Right atrium auricular region (tissue), 2 donors: Measurements from ENCODE around the gene PTGFRN. TPM values are rescaled to one million over a fixed set of nuclear protein-coding genes. Genes with fewer than 3 reads are reported as not detected.

Experiments
- DNase-seq: peaks from one replicate; pipeline ENCODE4 v3.0.0-alpha.2; 2019; ENCODE audit warnings: low spot score
- H3K27ac ChIP-seq, 2 donors: fragments of 200-600 bp; sonication (generic); 1 replicate in 1 of 2; 2 replicates in 1 of 2; pipeline ENCODE4 v1.5.1; 2016 to 2019
- H3K27me3 ChIP-seq, 2 donors: fragments of 200-600 bp; sonication (generic); one replicate each; pipeline versions ENCODE4 v1.5.1 to v1.6.0; 2017 to 2019
- H3K36me3 ChIP-seq: fragments of 200-600 bp; sonication (generic); one replicate; pipeline ENCODE4 v1.5.1; 2016
- H3K4me1 ChIP-seq, 2 donors: fragments of 200-600 bp; sonication (generic); one replicate each; pipeline versions ENCODE4 v1.5.1 to v1.6.0; 2017 to 2019
- H3K4me3 ChIP-seq, 2 donors: fragments of 200-600 bp; sonication (generic); 1 replicate in 1 of 2; 2 replicates in 1 of 2; pipeline ENCODE4 v1.5.1; 2017 to 2019; ENCODE audit warnings: mild to moderate bottlenecking in 1 of 2, moderate library complexity in 1 of 2
- H3K9me3 ChIP-seq, 2 donors: fragments of 200-600 bp; sonication (generic); one replicate each; pipeline ENCODE4 v1.5.1; 2019
- CTCF ChIP-seq, 2 donors: fragments of 200-600 bp; sonication (generic); IDR thresholded peaks; one replicate each; pipeline ENCODE4 v1.5.1; 2019; ENCODE audit warnings: antibody characterized with exemption in 2 of 2
- total RNA-seq, 2 donors: library from RNA; depleted of rRNA; stranded (reverse); fragments of >200 nt; gene quantifications; one replicate each; pipeline ENCODE4 v1.1.0, GENCODE V29; 2016

Gene PTGFRN
- total RNA-seq, 2 donors from 2014 or later = 129 to 141 TPM

DNA sequence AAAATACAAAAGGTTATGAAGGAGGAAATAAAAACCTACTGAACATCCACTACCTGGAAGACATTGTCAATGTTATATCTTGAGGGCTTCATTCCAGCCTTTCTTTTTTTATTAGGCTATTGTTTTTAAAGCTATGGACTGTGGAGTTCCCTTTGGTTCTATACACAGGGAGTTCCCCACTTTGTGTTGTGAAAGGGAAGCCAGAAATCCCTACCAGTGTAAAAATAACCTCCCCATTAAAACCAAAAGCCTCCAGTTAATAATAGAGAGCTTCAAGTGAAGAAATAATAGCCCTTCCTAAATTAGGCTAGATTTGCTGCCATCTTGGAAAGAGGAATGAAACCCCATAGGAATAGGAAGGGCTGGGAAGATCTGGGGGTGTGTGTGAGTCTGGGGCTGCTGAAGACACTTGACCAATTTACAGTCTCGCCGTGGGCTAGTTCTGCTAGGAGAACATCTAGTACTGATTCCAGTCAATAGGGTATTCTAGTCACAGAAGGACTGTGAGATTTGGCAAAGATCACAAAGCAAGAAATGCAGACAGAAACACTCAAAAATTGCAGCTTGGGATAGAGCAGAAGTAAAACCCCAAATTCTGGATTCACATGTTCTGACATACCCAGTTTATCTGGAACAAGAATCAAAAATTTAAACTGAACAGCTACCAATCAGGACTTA, 32.4 kb upstream of the PTGFRN start:
- Histone ChIP-seq H3K27ac (peak overlapping the region; percentile 8 to 54), H3K27me3 (no peaks in the 10 kb centered on the region), H3K36me3 (no peaks in the 10 kb centered on the region), H3K4me1 (peaks cover 0 to 30% of the 10 kb centered on the region in 2 donors), H3K9me3 (no peaks in the 10 kb centered on the region), H3K4me3 (no peak overlapping the region)
- DNase-seq = no peak
- TF ChIP-seq CTCF (IDR thresholded peaks at IDR 0.05) = no peak

DNA sequence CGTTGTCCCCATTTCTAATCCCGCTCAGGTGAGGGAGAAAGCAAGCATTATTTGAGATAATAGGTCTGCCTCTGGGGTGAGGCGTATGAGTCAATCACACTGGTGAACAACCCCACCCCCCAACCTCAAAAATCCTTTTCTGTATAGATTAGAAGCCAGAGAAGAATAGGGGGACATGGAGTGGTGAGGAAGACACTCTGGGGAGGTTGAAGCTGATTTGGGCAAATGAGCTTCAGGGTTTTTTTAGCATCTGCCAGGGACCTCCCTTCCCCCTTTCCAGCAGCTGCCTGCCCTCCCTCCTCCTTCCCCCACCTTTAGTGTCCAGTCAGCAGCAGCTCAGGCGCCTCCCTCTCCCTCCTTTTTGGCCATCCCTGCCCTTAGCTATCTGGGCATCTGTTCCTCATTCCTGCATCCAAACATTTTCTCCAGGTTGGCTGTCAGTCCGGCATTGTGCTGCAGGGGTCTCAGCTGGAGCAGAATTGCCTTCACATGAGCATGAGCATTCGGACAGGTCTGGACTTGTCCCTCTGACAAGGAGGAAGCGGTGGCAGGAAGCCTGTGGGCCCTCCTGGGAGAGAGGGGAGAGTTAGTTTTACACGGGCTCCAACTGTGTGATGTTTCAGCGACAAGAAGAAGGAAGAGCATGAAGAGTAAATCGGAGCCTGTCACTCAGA, 30.8 kb upstream of the PTGFRN start:
- Histone ChIP-seq H3K4me1 (peaks cover 0 to 30% of the 10 kb centered on the region in 2 donors), H3K9me3 (no peaks in the 10 kb centered on the region)
- DNase-seq = no peak

GRCh38 chr1:116879478-116880133, 30.1 kb upstream of the PTGFRN start:
- no peaks in the 10 kb centered on the region for H3K36me3 ChIP-seq
- DNase-seq = no peak
- no peak overlapping the region for H3K4me3 ChIP-seq
- no peak for TF ChIP-seq CTCF (IDR thresholded peaks at IDR 0.05)
- peaks cover 0 to 30% of the 10 kb centered on the region in 2 donors for H3K4me1 ChIP-seq
- H3K9me3 ChIP-seq = no peaks in the 10 kb centered on the region
- H3K27me3 ChIP-seq = no peaks in the 10 kb centered on the region
- peak overlapping the region; percentile 54 to 65 for H3K27ac ChIP-seq

More for the DNA sequence above, 30.8 kb upstream of the PTGFRN start:
- Histone ChIP-seq H3K36me3 (no peaks in the 10 kb centered on the region), H3K27ac (peak overlapping the region; percentile 54 to 65), H3K4me3 (peak overlapping the region in 1 of 2 donors; percentile 38), H3K27me3 (no peaks in the 10 kb centered on the region)
- TF ChIP-seq CTCF (IDR thresholded peaks at IDR 0.05) = no peak

- no peak for TF ChIP-seq CTCF (IDR thresholded peaks at IDR 0.05)
- peak overlapping the region in 1 of 2 donors; percentile 73 for H3K27ac ChIP-seq
- H3K27me3 ChIP-seq = no peaks in the 10 kb centered on the region
These were observed 28.8 kb upstream of the PTGFRN start for GRCh38 chr1:116880917-116881316.

DNA sequence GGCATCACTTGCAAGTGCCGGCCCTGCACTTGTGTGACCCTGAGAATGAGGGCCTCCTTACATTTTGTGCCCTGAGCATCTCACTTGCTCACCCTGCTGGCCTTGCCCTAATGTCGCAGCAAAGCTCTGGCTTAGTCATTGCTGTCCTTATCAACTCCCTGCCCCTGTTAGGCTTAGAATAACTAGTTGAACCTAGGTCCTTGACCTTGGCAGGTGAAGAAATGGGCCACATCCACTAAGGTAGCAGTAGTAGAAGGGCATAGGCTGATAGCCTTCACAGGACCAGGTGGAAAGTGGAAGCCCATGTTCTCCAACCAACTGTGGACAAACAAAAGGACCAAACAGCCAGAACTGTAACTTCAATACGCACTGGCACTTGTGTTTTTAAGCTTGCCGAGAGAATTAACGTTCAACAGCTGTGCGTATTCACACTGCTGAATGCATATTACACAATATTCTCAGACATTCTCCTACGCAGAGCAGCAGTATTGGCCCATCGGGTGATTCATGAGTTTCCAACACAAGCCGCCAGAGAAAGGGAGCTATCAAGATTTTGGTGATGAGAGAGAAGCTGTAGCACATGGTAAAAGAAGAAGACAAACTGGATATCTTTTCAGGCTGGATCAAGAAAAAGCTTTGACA, 27.7 kb upstream of the PTGFRN start:
- Histone ChIP-seq H3K27ac (peak overlapping the region; percentile 65 to 73), H3K4me1 (peaks cover 0 to 28% of the 10 kb centered on the region in 2 donors), H3K9me3 (no peaks in the 10 kb centered on the region), H3K4me3 (no peak overlapping the region), H3K36me3 (no peaks in the 10 kb centered on the region), H3K27me3 (no peaks in the 10 kb centered on the region)
- TF ChIP-seq CTCF (IDR thresholded peaks at IDR 0.05) = peak in 1 of 2 donors; percentile 54
- peak; percentile 89 for DNase-seq

More at GRCh38 chr1:116880917-116881316, 28.8 kb upstream of the PTGFRN start:
- H3K4me3 ChIP-seq = no peak overlapping the region
- no peaks in the 10 kb centered on the region for H3K9me3 ChIP-seq
- no peaks in the 10 kb centered on the region for H3K36me3 ChIP-seq
- DNase-seq = peak; percentile 82
- H3K4me1 ChIP-seq = peaks cover 0 to 30% of the 10 kb centered on the region in 2 donors
